Measurements from ENCODE around the gene FHIT.

- TF ChIP-seq POLR2AphosphoS5 (IDR thresholded peaks at IDR 0.05) = no peak
- TF ChIP-seq CTCF (IDR thresholded peaks at IDR 0.05) = no peak
These were observed 173.7 kb downstream of the FHIT start for GRCh38 chr3:61077551-61077950.

Data from esophagus muscularis mucosa (tissue), 3 donors.